GM21825 (cell line): ENCODE results near the gene CDK6.
A peak's percentile ranks its signal among the peaks of the same experiment; 100 is the strongest.

ENCODE experiments used
- ATAC-seq: cut with Tn5 transposase; IDR thresholded peaks from one replicate; pipeline ENCODE4 v1.9.1; 2021; ENCODE audit warnings: mild to moderate bottlenecking, moderate library complexity; ENCODE audit not compliant: unreplicated experiment

CDK6 gene

DNA sequence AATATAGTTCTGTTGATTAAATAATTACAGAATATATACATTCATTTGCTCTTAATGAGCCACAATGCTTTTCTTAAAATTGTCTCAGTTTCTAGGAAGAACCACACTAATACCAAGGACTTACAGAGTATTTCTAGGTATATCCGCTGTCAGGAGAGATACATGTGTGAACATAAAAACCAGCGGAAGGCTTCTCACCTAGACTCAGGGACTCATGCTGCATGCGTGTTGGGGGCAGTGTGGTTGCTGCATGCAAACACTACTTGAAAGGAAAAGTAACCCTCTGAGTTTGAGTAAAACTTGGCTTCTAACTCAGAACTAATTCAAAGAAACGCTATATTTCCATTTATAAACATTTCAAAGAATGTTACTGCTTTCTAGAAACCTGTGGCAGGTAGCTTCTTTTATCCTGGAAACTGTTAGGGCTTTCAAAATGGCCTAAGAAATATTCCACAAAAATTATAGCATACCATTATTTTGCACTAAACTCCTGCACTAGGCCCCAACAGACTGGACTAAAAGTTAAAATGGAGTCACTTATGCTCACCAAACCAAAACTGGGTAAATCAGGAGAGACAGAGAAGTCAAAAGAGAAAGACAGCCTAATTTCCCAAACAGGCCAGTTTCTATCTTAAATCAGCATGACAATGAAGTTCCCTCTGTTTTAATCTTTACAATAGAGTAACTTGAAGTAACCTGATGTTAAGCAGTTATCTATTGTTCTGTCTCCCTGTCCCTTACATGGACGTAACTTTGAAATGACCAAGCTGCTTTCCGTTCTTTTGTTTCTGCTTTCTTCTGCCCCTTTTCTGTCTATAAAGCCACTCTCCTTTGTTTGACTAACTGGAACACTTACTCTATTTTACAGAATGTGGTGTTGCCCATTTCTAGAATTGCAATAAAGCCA, 151.0 kb downstream of the CDK6 start:
- no peak for ATAC-seq

DNA sequence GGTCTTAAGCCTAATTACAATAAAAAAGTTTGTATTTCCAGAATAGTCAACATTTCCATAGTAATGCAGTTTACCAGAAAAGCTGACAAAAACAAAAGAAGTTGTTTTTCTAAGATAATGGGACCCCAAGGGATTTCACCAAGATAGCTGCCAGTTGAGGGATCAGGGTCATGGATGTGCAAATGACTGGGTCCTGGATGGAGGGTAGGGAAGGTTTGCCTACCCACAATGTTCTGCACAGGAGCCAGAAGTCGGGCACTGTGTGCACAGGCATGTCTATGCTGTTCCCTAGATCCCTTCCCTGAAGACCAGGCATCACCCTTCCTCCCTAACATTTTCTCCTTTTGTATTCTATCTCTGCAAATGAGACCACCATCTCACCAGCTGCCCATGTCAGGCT, 152.1 kb downstream of the CDK6 start:
- no peak for ATAC-seq

DNA sequence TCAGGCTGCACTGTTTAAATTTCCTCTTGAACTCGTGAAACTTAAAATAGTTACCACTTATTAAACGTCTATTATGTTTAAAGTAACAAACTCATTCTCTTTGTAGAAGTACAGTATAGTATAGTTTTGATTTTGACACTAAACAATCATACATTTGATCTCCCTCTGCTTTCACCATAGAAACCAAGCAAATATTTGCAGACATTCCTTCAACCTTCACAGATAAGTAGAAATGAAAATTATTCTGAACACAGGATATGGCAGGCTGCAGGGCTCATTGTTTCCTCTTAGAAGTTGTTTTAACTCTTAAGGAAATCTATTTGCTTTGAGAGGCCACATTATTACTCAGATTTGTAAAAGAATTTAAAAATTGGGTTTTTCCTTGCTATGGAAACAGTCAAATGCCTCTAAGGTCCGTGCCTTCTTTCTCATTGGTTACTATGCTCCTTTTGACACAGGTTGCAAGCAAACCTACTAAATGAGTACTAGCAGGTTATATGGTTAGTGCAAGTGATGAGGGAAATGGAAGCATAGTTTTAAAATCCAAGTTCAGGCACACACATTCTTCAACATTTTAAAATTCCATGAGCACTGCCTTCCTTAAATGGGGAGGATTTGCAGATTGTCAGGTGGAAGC, 153.4 kb downstream of the CDK6 start:
- no peak for ATAC-seq

DNA sequence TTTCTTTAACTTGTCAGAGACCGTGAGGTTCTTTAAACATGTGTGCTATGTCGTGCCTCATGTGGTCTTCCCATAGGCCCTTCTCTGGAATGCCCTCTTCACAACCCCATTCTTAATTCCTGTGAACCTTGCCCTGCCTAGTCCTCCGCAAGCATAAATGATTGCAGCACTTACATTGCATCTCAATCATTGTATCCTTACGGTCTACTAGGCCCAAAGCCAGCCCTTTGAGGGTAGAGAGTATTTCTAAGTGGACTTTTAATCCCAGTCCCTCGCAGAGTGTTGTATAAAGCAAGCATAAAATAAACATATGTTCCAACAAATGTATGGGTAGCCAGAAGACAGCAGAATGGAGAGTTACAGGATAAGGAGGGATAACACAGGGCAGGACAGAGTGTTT, 154.0 kb downstream of the CDK6 start:
- no peak for ATAC-seq

DNA sequence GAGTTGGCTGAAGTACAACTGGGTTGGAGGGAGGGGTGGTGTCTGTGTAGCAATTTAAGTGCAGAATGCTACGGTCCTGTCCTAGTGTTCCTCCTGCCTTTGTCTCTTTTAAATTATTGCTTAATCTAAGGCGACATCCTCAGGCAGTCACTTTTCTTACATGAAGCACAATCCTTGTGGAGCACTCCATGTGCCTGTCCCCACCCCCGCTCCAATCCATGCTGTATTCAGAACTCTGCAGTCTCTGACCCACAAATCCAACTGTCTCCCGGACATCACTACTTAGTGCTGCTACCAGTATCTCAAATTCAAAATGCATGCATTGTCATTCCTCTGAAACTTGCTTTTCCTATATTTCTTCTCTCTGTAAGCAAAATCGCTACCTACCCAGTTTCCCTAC, 154.7 kb downstream of the CDK6 start:
- no peak for ATAC-seq

DNA sequence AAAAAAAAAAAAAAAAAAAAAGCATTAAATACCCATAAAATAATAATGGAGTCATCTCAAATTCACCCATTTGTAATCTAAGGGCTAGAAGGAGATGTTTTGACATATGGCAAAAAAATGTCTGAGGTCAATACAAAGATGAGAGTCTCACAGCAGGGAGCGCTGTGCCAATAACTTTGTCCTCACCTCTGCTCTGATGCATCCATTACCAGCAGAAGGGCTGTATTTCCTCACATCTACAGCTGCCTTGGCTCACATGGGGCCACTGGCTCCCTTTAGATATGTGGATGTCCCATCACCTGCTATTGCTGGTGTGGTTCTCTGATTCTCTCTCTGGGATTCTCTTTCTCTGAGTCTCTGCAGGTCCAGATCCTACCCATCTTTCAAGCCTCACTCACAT, 155.9 kb downstream of the CDK6 start:
- ATAC-seq, result no peak

GRCh38 chr7:92678291-92678920, 158.0 kb downstream of the CDK6 start:
- ATAC-seq, result no peak

GRCh38 chr7:92674379-92674778, 162.0 kb downstream of the CDK6 start:
- ATAC-seq, result peak; percentile 78

DNA sequence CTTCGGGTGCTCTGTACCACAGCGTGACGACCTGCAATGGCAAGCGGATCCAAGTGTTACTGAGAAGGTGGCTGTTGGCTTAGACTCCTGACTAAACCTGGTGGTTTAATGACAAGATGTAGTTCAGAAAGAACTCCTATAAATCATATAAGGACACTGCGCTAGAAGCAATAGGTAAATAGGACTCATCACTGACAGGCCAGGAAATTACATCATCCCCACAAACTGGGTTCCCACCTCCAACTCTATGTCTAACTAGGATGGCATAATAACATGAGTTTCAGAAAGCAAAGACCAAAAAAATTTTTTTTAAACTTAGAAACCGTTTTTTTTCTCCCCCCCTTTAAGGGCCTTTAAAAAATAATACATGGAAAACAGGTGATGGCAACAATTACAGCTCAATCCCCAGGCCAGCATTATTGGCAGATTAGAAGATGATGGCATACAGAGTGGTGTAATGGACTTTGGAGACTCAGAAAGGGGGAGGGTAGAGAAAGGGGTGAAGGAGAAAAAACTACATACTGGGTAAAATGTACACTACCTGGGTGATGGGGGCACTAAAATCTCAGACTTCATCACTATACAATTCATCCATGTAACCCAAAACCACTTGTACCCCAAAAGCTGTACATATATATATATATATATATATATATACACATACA, 164.7 kb downstream of the CDK6 start:
- ATAC-seq, result no peak

GRCh38 chr7:92670204-92670851, 166.0 kb downstream of the CDK6 start:
- ATAC-seq, result no peak

DNA sequence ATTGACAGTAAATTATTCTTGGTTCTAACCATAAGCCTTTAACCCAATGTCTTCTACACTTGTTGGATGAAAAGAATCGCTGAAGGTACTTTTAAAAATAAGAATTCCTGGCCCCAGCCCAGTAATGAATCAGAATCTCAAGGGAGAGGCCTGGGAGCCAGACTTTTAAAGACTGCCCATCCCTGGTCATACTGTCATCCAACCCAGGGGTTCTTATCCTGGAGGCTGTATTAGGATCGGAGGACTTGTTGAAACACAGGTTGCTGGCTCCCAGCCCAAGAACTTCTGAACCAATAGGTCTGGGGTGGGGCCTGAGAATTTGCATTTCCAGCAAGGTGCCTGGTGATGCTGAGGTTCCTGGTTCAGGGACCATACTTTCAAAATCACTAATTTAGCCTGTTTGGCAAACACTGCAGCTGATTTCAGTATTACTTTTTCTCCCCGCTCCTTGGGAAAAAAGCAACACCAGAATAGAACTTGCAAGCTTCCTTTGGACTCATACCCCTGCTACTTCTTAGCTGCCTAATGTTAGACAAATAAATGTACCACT, 166.7 kb downstream of the CDK6 start:
- no peak for ATAC-seq

DNA sequence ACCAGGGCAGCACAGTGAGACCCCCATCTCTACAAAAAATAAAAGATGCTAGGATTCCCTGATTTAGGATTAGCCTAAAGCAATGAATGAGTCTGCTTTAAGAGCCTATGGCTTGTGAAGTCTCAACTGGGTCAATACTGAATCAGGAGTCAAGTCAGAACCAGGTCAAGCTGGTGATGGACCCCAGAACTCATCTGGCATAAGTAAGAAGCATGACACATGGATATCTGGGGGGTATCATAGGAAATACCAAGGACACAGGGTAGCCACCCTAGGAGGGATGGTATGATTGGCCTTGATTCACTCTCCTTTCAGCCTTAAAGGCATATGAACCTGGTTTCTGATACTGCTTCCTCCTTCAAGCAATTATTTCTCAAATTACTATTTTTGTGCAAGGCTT, 167.8 kb downstream of the CDK6 start:
- no peak for ATAC-seq

DNA sequence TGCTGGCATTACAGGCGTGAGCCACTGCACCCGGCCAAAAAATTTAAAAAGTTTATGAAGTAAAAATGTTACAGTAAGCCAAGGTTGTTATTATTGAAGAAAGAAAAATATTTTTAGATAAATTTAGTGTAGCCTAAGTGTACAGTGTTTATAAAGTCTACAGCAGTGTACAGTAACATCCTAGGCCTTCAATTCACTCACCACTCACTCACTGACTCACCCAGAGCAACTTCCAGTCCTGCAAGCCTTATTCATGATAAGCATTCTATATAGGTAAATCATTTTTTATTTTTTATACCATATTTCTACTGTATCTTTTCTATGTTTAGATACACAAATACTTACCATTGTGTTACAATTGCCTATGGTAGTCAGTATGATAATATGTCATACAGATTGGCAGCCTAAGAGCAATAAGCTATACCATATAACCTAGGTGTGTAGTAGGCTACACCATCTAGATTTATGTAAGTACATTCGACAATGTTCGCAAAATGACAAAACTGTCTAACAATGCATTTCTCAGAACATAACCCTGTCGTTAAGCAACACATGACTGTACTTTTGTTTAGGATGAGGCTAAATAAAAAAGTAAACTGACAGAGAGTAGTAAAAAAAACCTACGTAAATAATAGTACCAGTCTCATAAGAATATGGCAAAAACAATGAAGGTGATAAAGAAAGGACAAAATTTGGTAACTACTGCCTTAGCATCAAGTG, 168.4 kb downstream of the CDK6 start:
- ATAC-seq, result no peak

DNA sequence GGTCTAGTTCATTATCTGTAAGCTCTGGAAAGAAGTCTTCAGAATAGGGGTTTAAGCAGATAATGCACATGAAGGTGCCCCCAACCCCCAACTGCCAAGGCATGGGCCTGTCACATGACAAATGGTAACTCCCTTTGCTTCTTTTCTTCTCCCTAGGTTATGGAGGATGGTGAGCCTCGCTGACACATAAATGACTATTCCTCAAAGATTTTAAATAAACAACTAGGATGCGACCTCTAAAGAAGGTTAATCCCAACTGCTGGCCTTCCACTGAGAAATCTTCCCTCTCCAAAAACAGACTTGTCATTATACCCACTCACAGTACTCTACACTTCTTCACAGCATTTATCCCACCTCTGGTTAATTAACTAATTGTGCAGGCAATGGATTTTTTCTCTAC, 170.4 kb downstream of the CDK6 start:
- no peak for ATAC-seq

- ATAC-seq, result no peak
Measured at GRCh38 chr7:92661651-92662050, 174.7 kb downstream of the CDK6 start.

DNA sequence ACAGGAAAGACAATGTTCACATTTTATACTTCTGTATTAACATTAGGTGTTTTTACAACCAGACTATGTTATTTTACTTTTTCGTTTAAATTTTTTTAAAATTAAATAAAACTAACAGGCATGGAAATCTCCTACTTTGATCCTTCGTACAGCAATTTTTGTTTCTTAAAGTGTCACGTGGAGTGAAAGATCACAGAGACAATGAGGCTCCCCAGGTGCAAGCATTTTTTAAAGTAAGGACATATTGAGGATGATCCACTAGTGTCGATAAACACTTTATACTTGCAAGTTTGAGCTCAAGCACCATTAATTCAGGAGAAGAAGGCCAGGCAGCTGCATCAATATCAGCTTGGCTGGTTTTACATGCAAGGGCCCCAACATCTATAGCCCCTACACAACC, 177.7 kb downstream of the CDK6 start:
- ATAC-seq, result no peak

- no peak for ATAC-seq
Measured at GRCh38 chr7:92657391-92657790, 179.0 kb downstream of the CDK6 start.

DNA sequence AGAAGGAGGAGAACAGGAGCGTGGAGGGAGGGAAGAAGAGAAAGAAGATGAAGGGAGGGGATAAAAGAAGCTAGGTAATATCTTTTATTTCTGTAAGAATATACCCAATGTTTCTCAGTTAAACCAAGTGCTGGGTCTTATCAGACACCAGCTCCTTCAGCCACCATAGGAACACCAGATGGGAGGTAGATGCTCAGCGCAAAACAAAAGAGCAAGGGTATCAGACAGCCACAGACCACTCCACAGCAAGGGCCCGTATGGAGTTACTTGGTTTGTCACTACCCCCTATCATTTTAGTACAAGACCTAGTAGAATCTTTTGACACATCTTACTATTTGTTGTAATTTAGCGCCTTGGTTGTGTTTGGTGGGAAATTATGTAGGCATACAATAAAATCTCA, 180.3 kb downstream of the CDK6 start:
- ATAC-seq, result no peak

- no peak for ATAC-seq
Measured at GRCh38 chr7:92655346-92655884, 181.0 kb downstream of the CDK6 start.

GRCh38 chr7:92653136-92653535, 183.2 kb downstream of the CDK6 start:
- no peak for ATAC-seq
